CD4-positive, alpha-beta memory T cell (primary cell): ENCODE measurements around the gene KCNH6. TPM values are rescaled to one million over a fixed set of nuclear protein-coding genes. Genes with fewer than 3 reads are reported as not detected.

Experiments
- CTCF ChIA-PET: fragments of 350-600 bp; sonication (Branson Sonifier 250); formaldehyde crosslinking; loops from one replicate; lab custom pipeline; 2021; ENCODE audit warnings: inconsistent platforms; ENCODE audit not compliant: partially characterized antibody; lab: Charles Lee
- POLR2A ChIA-PET: fragments of 350-600 bp; sonication (Branson Sonifier 250); formaldehyde crosslinking; loops from one replicate; lab custom pipeline; 2021; ENCODE audit not compliant: partially characterized antibody; lab: Charles Lee
- DNase-seq, 5 donors: peaks; one replicate each; pipeline versions ENCODE4 v3.0.0 to v3.0.0-alpha.2; 2020 to 2022; ENCODE audit warnings: mixed read lengths in 1 of 5
- H3K27ac ChIP-seq: one replicate; pipeline ENCODE4 v1.7.0; 2013; ENCODE audit warnings: low read depth, low read length
- H3K27me3 ChIP-seq: 2 replicates; pipeline ENCODE4 v1.7.0; 2013; ENCODE audit warnings: mild to moderate bottlenecking, low read length, moderate library complexity; ENCODE audit not compliant: insufficient read depth
- H3K36me3 ChIP-seq: 2 replicates; pipeline ENCODE4 v1.7.0; 2013; ENCODE audit warnings: mild to moderate bottlenecking, low read length, moderate library complexity; ENCODE audit not compliant: insufficient read depth
- H3K4me1 ChIP-seq: 2 replicates; pipeline ENCODE4 v1.7.0; 2013; ENCODE audit warnings: mild to moderate bottlenecking, low read length, moderate library complexity; ENCODE audit not compliant: insufficient read depth
- H3K4me3 ChIP-seq, 2 donors: one replicate each; pipeline ENCODE4 v1.7.0; 2013; ENCODE audit warnings: low read length in 2 of 2, mild to moderate bottlenecking in 1 of 2
- H3K9me3 ChIP-seq, 2 donors: one replicate each; pipeline ENCODE4 v1.7.0; 2013; ENCODE audit warnings: low read length in 2 of 2, control low read depth in 1 of 2; ENCODE audit not compliant: control insufficient read depth in 1 of 2
- H3K27ac Mint-ChIP-seq, 7 donors: one replicate each; pipeline ENCODE4 v1.8.0; 2020 to 2021; ENCODE audit warnings: mixed read lengths in 7 of 7, mild to moderate bottlenecking in 6 of 7, inconsistent platforms in 3 of 7, moderate library complexity in 3 of 7
- H3K27me3 Mint-ChIP-seq, 2 donors: one replicate each; pipeline ENCODE4 v1.8.0; 2020 to 2021; ENCODE audit warnings: mixed read lengths in 2 of 2
- H3K36me3 Mint-ChIP-seq, 2 donors: one replicate each; pipeline ENCODE4 v1.8.0; 2020 to 2021; ENCODE audit warnings: mixed read lengths in 2 of 2, inconsistent platforms in 1 of 2, mild to moderate bottlenecking in 1 of 2
- H3K4me1 Mint-ChIP-seq, 4 donors: one replicate each; pipeline ENCODE4 v1.8.0; 2020 to 2021; ENCODE audit warnings: mixed read lengths in 4 of 4, mild to moderate bottlenecking in 1 of 4
- H3K4me3 Mint-ChIP-seq, 8 donors: one replicate each; pipeline ENCODE4 v1.8.0; 2020 to 2021; ENCODE audit warnings: mixed read lengths in 8 of 8, mild to moderate bottlenecking in 7 of 8, moderate library complexity in 6 of 8, inconsistent platforms in 3 of 8
- H3K9me3 Mint-ChIP-seq, 8 donors: one replicate each; pipeline ENCODE4 v1.8.0; 2020 to 2021; ENCODE audit warnings: mixed read lengths in 8 of 8, mild to moderate bottlenecking in 5 of 8, inconsistent platforms in 3 of 8, moderate library complexity in 1 of 8
- intact Hi-C: fragments of 100-400 bp; cut with micrococcal nuclease; formaldehyde crosslinking; loops from one replicate; pipeline ENCODE4 v1.15.1; 2023
- polyA plus RNA-seq, 2 donors: library from polyadenylated mRNA; unstranded; fragments of 300-500 nt; fragmentation: Illumina TruSeq; gene quantifications; one replicate each; pipeline ENCODE4 v1.2.3, GENCODE V29; 2021
- total RNA-seq, 2 experiments: library from RNA; stranded (reverse); gene quantifications; one replicate each; pipeline ENCODE4 v1.2.3, GENCODE V29; 2021

KCNH6 gene
- total and polyA plus RNA-seq, 4 experiments from 2014 or later: not detected

- no peak overlapping the region for H3K4me3 ChIP-seq
- H3K9me3 Mint-ChIP-seq: no peaks in the 10 kb centered on the region
- H3K4me1 ChIP-seq: peaks cover 13% of the 10 kb centered on the region
- no peak for DNase-seq
- peaks cover 16 to 33% (median 23%) of the 10 kb centered on the region in 4 donors for H3K4me1 Mint-ChIP-seq
- no peak overlapping the region for H3K4me3 Mint-ChIP-seq
- intact Hi-C loops: no loop called here
- no peak overlapping the region for H3K27ac ChIP-seq
- CTCF ChIA-PET: interaction anchor here (0.7 to 1.1 kb wide), 3 partner anchors 24 to 94 kb away, joined by 3 to 5 read pairs (median 3); no protein-coding TSS in a partner anchor
- H3K27me3 ChIP-seq: no peaks in the 10 kb centered on the region
- POLR2A ChIA-PET: no interaction called here
- H3K27me3 Mint-ChIP-seq: no peaks in the 10 kb centered on the region
- peaks cover 51% of the 10 kb centered on the region for H3K36me3 ChIP-seq
- H3K9me3 ChIP-seq: no peaks in the 10 kb centered on the region
- H3K27ac Mint-ChIP-seq: no peak overlapping the region
- H3K36me3 Mint-ChIP-seq: peaks cover 57 to 74% of the 10 kb centered on the region in 2 donors
These were observed 64.6 kb downstream of the KCNH6 start for GRCh38 chr17:63587770-63588169.

GRCh38 chr17:63588797-63589196 is 65.6 kb downstream of the KCNH6 start:
- H3K36me3 ChIP-seq: peaks cover 40% of the 10 kb centered on the region
- no peak overlapping the region for H3K4me3 ChIP-seq
- H3K27ac ChIP-seq: no peak overlapping the region
- H3K9me3 ChIP-seq: no peaks in the 10 kb centered on the region
- H3K9me3 Mint-ChIP-seq: no peaks in the 10 kb centered on the region
- peak overlapping the region in 4 of 7 donors; percentile 29 to 66 (median 44) for H3K27ac Mint-ChIP-seq
- ChIA-PET POLR2A (no interaction called here), CTCF (interaction anchor here (0.9 kb wide), 1 partner anchor 36 kb away, joined by 5 read pairs; no protein-coding TSS in a partner anchor)
- intact Hi-C loops: no loop called here
- H3K36me3 Mint-ChIP-seq: peaks cover 52 to 68% of the 10 kb centered on the region in 2 donors
- peaks cover 12 to 24% (median 17%) of the 10 kb centered on the region in 4 donors for H3K4me1 Mint-ChIP-seq
- peaks cover 13% of the 10 kb centered on the region for H3K4me1 ChIP-seq
- DNase-seq: no peak
- no peaks in the 10 kb centered on the region for H3K27me3 Mint-ChIP-seq
- H3K27me3 ChIP-seq: no peaks in the 10 kb centered on the region
- H3K4me3 Mint-ChIP-seq: no peak overlapping the region

- Histone ChIP-seq H3K27me3 (no peaks in the 10 kb centered on the region), H3K36me3 (peaks cover 40% of the 10 kb centered on the region), H3K4me1 (peaks cover 12% of the 10 kb centered on the region), H3K27ac (no peak overlapping the region), H3K9me3 (no peaks in the 10 kb centered on the region), H3K4me3 (no peak overlapping the region)
- intact Hi-C loops: no loop called here
- Mint-ChIP-seq H3K4me3 (no peak overlapping the region), H3K9me3 (no peaks in the 10 kb centered on the region), H3K27me3 (no peaks in the 10 kb centered on the region), H3K36me3 (peaks cover 50 to 64% of the 10 kb centered on the region in 2 donors), H3K27ac (peak overlapping the region in 2 of 7 donors; percentile 12 to 82), H3K4me1 (peaks cover 12 to 19% (median 12%) of the 10 kb centered on the region in 4 donors)
- ChIA-PET CTCF (no interaction called here), POLR2A (no interaction called here)
- no peak for DNase-seq
These were observed 66.5 kb downstream of the KCNH6 start for GRCh38 chr17:63589646-63590045.

GRCh38 chr17:63592797-63593196 is 69.6 kb downstream of the KCNH6 start:
- ChIA-PET POLR2A (interaction anchor here (1.1 to 1.6 kb wide), 2 partner anchors 18 to 29 kb away, joined by 4 read pairs; partner anchors contain the start of gene MAP3K3), CTCF (interaction anchor here (1.0 to 1.6 kb wide), 2 partner anchors 16 to 167 kb away, joined by 3 to 6 read pairs; no protein-coding TSS in a partner anchor)
- Mint-ChIP-seq H3K36me3 (peaks cover 36 to 53% of the 10 kb centered on the region in 2 donors), H3K4me3 (no peak overlapping the region), H3K27me3 (no peaks in the 10 kb centered on the region), H3K9me3 (no peaks in the 10 kb centered on the region), H3K27ac (peak overlapping the region in 4 of 7 donors; percentile 36 to 73 (median 62)), H3K4me1 (peaks cover 11 to 20% (median 16%) of the 10 kb centered on the region in 4 donors)
- H3K9me3 ChIP-seq: no peaks in the 10 kb centered on the region
- DNase-seq: no peak
- peaks cover 34% of the 10 kb centered on the region for H3K36me3 ChIP-seq
- intact Hi-C loops: no loop called here
- H3K4me3 ChIP-seq: no peak overlapping the region
- H3K27me3 ChIP-seq: no peaks in the 10 kb centered on the region
- peaks cover 16% of the 10 kb centered on the region for H3K4me1 ChIP-seq
- H3K27ac ChIP-seq: no peak overlapping the region

- H3K36me3 Mint-ChIP-seq: peaks cover 18 to 37% of the 10 kb centered on the region in 2 donors
- POLR2A ChIA-PET: no interaction called here
- intact Hi-C loops: no loop called here
- H3K27me3 ChIP-seq: no peaks in the 10 kb centered on the region
- no peak overlapping the region for H3K27ac ChIP-seq
- no peak for DNase-seq
- H3K36me3 ChIP-seq: peaks cover 16% of the 10 kb centered on the region
- no peaks in the 10 kb centered on the region for H3K9me3 ChIP-seq
- H3K4me3 Mint-ChIP-seq: no peak overlapping the region
- peak overlapping the region in 5 of 7 donors; percentile 3 to 75 (median 46) for H3K27ac Mint-ChIP-seq
- CTCF ChIA-PET: no interaction called here
- no peaks in the 10 kb centered on the region for H3K9me3 Mint-ChIP-seq
- H3K4me1 Mint-ChIP-seq: peaks cover 22 to 39% (median 32%) of the 10 kb centered on the region in 4 donors
- H3K4me3 ChIP-seq: no peak overlapping the region
- no peaks in the 10 kb centered on the region for H3K27me3 Mint-ChIP-seq
- H3K4me1 ChIP-seq: peaks cover 36% of the 10 kb centered on the region
These were observed 72.0 kb downstream of the KCNH6 start for GRCh38 chr17:63595132-63595531.

Other genes starting within 250 kb of the KCNH6 start
- 10 to 100 TPM; 81.0 to 83.7 TPM for gene CYB561, start 77.1 kb upstream of the KCNH6 start, total RNA-seq
- gene CYB561, start 77.1 kb upstream of the KCNH6 start, polyA plus RNA-seq: 10 to 100 TPM; 34.1 to 42.1 TPM
- gene ACE, start 46.3 kb upstream of the KCNH6 start, total RNA-seq: 10 to 100 TPM; 56.7 TPM
- gene ACE, start 46.3 kb upstream of the KCNH6 start, polyA plus RNA-seq: 1 to 10 TPM; 1.8 to 7.5 TPM
- gene DCAF7, start 27.1 kb downstream of the KCNH6 start, total RNA-seq: 10 to 100 TPM; 88.1 to 93.0 TPM
- gene DCAF7, start 27.1 kb downstream of the KCNH6 start, polyA plus RNA-seq: 10 to 100 TPM; 75.6 to 85.0 TPM
- 10 to 100 TPM; 17.7 to 20.3 TPM for gene TACO1, start 77.5 kb downstream of the KCNH6 start, total RNA-seq
- gene TACO1, start 77.5 kb downstream of the KCNH6 start, polyA plus RNA-seq: 10 to 100 TPM; 21.8 to 22.8 TPM
- 10 to 100 TPM; 98.5 to 98.8 TPM for gene MAP3K3, start 99.1 kb downstream of the KCNH6 start, total RNA-seq
- 10 to 100 TPM; 29.5 to 50.8 TPM for gene MAP3K3, start 99.1 kb downstream of the KCNH6 start, polyA plus RNA-seq
- gene LIMD2, start 176.8 kb downstream of the KCNH6 start, total RNA-seq: 100 to 1,000 TPM; 724 to 755 TPM
- 100 to 1,000 TPM; 347 to 569 TPM for gene LIMD2, start 176.8 kb downstream of the KCNH6 start, polyA plus RNA-seq
- gene STRADA, start 218.4 kb downstream of the KCNH6 start, total RNA-seq: 10 to 100 TPM; 55.6 to 58.3 TPM
- 10 to 100 TPM; 20.0 to 21.3 TPM for gene STRADA, start 218.4 kb downstream of the KCNH6 start, polyA plus RNA-seq